HG02973 (cell line): ENCODE results near the gene NMRK1.
A peak's percentile ranks its signal among the peaks of the same experiment; 100 is the strongest.

Experiments used
- ATAC-seq: cut with Tn5 transposase; IDR thresholded peaks from one replicate; pipeline ENCODE4 v1.9.1; 2021; ENCODE audit warnings: moderate library complexity; ENCODE audit not compliant: unreplicated experiment

Gene NMRK1

DNA sequence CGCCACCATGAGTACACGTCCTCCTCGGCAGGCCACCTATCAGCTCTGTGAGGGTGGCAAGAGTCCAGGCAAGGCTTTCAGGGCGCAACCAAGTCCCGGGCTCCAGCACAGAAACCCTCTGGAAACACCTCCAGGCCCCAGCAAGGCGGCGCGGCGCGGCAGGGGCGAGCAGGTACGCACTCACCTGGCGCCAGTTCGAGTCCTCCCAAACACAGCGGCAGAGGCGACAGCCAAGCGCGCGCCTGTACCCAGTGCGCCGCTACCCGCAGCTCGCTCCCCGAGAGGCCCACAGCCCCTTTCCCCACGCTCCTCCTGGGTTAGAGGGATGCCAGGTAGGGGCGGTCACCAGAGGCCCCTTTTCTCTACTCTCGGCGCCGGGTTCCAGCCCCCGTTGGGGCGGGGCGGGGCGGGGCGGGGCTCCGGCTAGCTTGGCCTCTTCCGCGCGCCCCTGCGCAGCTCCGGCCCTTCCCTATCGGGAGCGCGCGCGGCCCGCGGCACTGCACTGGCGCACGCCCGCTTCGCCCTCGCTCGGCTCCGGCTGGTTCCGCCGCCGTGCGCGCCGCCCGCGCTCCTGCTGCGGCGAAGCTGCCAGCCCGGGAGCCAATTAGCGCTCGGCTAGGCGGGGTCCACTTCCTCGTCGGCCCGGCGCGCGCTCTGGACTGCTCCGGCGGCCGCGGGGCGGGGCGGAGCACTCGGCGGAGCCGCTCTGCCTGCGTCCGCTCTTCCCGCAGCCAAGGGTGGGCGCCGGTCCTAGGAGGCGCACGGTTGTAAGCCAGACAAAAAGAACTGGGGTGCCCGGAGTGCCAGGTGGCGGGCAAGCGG is at the start of gene NMRK1, which contains the start of gene OSTF1:
Gene NMRK1 (minus strand): TSS at position 332 of the 822 bp plus-strand sequence. CDS start 5,040 bp downstream, outside the sequence.
Gene OSTF1 (plus strand): TSS at position 691 of the 822 bp plus-strand sequence. CDS start 179 bp downstream, outside the sequence.
- peak; percentile 86 for ATAC-seq

DNA sequence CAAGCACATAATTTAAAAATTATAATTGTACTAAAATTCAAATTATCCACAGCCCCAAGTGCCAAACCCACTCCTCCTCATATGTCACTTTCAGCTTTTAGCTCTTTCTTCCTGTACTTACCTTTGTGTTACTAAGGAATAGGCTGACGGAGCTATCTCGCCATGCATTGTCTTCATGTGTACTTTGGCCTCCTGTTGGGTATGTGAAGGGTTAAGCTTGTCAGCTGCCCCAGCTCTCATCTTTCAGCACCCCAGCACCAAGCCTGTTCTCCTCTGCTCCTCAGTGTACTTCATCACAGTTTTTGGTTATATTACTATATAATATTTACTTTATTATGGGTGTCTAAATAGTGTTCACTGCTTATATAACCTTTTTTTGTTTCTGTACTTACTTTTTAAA is 46.5 kb upstream of the NMRK1 start:
- ATAC-seq: no peak

DNA sequence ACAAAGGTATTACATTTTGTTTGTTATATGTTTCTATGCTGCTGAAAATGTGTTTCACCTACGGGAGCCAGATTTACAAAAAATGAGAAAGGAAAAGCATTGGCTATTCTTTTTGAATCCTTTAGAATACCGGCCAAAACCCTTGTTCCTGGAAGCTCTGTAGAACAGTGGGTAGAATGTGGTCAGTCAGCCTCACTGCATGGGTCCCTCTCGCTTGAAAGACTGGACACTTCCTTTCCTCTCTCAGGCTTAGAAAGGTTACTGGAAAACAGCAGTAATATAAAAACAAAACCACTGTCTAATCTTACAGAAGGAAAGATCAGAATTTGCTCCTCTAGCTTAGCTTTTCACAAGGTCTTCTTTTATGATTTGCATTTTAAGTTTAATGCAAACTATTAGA is 45.4 kb upstream of the NMRK1 start:
- no peak for ATAC-seq

DNA sequence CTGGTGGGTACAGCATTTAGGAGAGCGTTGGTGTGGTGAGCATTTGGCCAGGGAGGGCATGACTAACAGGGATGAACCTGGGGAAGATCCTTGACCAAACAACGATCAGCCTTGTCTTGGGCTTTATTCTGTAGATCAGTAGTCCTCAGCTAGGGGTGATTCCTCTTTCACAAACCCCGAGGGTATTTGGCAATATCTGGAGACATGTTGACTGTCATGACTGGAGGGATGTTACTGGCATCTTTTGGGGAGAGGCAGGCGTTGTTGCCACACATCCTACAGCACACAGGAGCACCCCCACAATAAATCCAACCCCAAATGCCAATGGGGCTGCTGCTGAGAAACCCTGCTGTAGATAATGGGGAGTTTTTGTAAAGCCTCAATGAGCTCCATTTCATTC is 44.3 kb upstream of the NMRK1 start:
- ATAC-seq: no peak

DNA sequence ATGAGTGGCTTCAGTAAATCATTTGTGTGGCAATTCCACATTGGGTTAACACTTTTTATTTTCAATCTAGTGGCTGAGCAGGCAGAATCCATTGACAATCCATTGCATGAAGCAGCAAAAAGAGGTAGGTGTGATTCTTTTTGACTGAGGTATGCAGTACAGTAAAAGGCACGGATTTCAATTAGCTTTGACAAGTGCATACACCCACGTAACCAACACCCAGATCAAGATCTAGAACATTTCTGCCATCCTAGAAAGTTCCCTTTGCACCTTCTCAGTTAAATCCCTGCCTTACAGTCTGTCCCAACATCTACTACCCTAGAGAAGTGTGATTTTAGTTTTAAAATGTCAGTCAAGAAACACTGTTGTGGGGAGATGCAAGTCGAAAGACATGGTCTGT is 43.7 kb upstream of the NMRK1 start:
- no peak for ATAC-seq

DNA sequence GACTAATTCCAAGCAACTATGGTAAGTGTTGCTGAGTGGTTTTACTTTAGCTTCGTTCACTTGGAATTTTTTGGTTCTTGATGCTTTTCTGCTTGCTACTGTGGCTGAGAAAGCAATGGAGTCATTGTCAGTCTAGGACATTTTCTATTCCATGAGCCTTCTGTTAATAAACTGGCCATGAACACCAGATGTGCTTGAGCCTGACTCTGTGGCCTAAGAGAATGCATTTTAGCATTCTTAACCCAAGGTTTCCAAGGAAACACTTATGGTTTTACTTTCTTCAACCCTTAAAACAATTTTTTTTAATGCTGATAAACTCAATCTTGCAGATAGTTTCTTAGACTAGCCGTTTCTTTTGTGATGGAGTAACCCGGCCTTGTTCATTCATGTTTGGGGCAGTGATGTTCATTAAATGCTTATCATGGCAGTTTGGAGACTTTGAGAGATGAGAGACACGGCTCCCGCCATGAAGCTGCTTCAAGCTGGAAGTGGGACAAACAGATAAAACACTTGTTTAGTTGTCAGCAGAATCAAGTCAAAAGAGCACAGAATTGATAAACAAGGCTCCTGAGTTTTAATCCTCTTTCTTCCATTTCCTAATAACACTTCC is 42.8 kb upstream of the NMRK1 start:
- ATAC-seq: no peak

DNA sequence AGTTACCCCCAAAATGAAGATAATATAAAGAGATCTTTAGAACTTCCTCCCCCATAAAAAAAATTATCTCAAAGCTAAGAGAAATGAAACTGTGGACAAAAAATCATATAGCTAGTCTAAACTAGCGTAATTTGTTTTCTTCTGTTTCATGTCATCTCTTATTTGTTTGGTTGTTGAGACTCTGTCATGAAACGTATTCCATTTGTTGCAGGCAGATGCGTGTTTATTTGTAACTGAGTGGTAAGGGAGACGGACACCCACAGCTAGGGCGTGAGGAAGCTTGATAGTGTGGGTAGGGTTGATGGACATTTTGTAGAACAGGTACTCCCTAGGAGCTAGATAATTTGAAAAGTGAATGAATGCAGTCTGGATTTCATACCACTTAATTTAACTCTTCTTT is 42.2 kb upstream of the NMRK1 start:
- no peak for ATAC-seq

DNA sequence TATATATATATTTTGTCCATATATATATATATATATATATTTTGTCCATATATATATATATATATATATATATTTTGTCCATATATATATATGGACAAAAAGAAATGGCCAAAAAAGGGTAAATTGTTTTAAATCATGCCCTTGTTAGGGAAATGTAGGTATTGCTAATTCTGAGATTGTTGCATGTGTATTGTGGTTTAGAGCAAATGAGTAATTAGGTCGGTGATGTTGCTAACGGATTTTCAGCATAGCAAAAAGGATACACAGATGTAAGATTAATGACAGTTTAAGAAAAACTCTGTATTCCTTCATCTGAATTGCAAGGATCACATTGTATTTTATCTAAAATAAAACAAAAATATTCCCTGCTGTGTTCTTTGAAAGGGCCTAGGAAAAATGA is 40.6 kb upstream of the NMRK1 start:
- ATAC-seq: no peak

DNA sequence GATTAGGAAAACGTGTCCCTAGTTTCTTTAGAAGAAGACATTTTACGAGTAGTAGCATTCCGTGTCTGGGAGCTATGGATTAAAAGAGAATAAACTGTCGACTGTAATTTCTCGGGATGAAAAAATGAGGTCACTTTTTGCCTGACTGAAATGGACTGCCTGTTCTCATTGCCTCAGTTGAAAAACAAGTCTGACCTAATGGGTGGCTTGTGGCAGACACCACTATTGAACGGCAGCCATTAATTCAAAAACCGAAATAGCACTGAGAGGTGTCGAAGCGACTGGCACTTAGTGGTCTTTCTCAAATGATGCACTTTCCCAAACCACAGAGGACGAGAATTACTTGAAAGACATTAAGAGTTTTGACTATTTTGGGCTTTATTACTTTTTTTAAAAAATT is 35.7 kb upstream of the NMRK1 start:
- ATAC-seq: no peak

DNA sequence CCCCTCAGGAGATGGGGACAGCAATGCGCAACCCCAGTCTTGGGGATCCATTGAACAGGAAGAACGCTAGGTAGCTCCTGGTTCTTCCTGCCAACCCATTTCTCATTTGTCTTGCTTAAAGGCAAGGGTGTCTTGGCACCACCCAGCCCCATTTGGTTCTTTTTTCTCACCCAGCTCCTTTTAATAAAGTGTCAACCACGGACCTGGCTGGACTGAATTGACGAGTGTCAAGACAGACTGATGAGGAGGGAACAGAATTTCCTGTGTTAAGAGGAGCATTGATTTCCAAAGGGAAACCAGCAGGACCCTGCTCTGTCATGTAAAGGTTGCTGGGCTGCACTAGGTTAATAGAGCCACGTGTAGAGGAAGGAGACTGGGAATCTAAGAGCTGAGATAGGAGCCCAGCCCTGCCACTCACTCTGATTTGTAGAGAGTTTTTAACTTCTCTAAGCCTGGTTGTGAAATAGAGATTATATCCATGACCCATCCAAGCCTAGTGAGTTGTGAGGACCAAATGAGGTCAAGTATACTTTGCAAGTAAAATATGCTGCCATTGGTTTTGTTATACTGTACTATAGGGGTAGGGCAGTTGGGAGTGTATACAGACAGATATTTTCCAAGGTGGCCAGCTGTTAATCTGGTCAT is 34.1 kb upstream of the NMRK1 start:
- no peak for ATAC-seq

DNA sequence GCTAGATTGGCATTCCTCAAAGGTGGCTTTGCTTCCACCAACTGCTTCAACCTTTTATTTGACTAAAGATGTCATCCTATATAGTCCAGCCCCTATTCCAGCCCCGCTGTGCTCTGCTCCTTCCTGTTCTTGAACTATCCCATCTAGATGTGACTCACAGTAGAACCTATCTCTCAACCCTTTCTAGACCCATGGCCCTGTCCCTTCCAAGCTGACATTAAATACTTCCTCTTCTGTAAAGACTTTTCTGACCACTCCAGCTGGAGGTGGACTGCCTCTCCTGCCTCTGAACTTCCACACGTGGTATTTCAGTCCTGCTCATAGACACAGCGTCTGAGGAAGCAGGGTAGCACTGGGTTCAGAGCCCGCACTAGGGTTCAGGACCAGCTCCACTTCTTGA is 32.7 kb upstream of the NMRK1 start:
- ATAC-seq: no peak

DNA sequence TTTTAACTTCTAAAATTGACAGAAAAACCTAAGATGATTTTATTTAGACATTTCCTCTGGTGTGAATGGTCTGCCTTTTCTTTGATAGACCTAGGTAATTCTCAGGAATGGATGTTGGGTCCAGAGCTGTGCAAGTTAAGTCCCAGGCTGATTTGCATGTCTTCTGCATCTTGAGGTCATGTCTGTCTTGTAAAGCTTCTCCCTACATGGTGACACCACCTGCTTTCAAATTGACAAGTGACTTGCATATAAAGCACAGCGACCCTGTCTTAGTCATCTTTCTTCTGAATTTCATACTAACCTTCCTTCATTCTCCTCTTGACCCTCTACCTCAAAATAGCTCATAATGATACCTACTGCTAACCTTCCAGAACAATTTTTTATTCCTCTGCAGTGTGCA is 29.6 kb upstream of the NMRK1 start:
- ATAC-seq: no peak

DNA sequence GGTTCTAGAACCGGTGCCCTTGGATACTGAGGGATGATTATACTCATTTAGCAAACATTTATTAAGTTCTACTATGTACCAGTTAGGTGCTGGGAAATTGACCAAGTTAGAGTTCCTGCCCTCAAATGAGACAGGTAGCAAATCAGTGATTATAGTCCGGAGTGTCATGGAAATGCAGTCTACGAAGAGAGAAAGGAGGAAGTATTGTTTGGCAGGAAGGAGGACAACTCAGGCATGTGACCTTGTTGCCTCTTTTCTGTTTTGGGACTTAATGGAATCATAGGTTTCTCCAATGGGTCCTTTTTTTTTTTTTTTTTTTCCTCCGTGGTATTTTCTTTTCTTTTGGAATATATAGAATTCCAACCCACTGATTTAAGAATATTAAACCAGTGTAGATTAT is 28.4 kb upstream of the NMRK1 start:
- ATAC-seq: no peak

DNA sequence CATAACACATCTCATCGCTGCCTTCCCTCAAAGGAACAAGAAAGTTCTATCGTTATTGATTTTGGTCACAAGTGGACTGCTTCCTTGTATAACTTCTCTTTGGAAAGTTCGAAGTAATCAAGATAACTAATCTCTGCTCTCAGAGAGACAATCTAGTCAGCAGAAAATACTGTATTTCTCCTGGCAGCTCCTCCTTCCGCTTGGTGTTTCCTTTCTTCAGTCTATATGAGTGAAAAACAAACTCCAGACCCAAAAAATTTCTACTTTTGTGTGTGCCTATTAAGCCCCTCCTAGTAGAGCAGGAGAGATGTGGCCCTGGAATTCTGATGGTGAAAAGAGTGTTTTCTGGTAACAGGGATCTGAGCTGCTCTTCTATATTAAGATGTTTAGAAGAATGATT is 24.8 kb upstream of the NMRK1 start:
- no peak for ATAC-seq

DNA sequence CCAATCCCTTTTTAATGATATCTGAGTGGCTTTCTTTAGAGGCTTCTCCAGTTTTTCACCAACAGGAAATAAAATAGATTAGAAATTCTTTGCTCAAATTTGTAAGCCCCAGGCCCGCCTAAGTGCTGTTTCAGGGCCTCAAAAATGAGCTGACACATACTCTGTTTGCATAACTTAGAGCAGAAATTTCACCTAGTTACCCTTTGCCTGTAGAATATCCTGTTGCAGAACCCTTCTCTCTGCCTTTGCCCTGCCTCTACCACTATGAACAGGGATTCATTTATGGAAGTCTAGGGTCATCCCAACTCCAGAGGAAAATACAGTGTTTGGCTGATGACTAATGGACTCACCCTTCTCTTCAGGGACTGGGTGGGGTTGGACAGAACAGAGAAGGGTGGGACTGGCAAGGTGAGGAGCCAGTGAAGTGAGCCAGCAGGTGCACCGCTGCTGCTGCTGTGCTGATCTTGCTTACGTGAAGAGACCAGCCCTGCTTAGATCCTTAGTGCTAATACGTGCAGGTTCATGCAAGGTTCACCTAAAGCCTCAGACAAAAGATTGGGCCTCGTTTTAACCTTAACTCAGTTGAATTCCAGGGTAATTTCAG is 23.2 kb upstream of the NMRK1 start:
- no peak for ATAC-seq

DNA sequence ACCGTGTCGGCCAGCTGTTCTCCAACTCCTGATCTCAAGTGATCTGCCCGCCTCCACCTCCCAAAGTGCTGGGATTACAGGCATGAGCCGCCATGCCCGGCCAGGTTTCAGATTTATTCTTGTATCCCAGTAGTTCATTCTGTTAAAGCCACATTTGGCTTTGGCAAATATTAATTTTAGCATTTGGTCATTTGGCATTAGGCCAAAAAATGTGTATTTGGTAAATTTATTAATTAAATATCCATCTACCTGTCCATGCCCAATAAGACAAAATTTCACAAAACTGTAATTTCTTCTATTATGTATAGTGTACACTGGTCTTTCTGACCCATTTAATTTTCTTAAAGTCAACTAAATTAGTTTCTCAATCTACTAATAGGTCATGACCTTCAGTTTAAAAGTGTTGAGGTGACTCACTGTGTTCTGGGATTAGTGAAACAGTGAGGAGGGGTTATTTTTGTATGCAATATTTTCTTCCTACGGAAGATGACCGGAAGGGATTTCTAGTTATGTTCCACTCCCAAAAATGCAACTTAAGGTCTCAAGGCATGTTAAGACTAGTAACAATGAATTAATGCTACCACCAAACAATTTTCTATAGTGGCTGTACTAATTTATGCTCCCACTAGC is 21.4 kb upstream of the NMRK1 start:
- ATAC-seq: no peak

DNA sequence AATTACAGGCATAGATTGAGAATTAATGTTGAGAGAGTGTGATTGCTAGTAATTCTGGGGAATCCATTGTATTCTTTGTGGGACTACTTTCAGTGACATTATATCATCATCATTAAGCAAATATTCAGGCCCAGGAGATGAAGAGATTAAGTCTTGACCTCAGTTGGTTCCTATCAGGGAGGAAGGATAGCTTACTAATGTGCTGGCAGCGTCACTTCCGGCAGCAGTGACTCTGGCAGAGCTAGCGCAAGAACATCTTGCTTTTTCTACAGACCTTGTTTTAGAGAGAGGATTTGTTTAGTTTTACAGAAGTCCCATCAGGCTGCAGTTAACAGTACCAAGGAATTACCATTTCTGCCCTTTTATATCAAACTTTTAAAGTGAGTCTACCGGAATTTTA is 20.6 kb upstream of the NMRK1 start:
- ATAC-seq: no peak

DNA sequence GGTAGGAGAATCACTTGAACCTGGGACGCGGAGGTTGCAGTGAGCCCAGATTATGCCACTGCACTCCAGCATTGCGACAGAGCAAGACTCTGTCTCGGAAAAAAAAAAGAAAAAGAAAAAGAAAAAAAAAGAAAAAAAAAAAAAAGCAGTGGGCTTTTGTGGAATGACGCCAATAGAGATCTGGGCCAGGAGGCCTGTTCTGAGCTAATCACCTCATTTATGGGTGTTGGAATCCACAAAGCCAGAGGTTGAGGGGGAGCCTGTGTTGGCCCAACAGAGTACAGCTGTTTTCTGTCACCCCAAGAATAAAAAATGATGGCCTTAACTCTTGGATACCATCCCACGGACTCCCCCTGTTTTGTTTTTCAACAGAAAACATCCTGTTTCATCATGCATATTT is 18.9 kb upstream of the NMRK1 start:
- ATAC-seq: no peak

DNA sequence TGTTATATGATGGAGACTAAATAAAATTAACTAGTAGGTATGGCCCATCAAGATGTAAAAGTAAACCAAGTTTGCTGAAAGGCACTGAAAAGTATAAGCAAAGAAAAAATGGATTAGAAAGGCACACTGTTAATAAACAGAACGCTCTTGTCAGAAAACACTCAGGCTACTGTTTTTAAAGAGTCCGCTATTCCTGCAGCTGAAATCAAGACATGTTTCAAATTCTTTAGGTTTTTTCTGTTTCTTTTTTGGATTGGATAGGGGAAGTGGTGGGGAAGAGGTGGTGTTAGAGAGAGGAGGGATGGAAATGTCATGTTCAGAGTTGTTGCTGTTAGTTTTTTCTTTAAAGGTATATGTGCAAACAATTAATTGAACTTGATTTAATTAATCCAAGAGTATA is 17.9 kb upstream of the NMRK1 start:
- no peak for ATAC-seq

DNA sequence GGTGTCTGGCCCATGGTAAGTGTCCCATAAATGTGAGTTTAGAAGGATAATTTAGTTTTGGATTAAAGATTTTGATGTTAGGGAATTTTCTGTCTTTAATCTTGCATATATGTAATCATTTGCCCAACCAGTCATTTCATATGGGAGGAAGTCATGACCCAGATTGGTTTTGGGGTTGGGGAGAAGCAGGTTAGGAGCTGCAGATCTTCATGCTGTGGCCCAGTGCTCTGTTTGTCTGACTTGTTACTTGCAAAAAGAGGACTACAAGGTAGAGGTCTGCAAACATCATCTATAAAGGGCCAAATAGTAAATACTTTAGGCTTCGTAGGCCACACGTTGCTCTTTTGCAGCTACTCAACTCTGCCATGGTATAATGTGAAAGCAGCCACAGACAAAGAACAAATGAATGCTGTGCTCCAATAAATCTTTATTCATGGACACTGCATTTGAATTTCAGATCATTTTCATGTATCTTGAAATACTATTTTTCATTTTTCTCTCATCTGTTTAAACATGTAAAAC is 17.1 kb upstream of the NMRK1 start:
- no peak for ATAC-seq

DNA sequence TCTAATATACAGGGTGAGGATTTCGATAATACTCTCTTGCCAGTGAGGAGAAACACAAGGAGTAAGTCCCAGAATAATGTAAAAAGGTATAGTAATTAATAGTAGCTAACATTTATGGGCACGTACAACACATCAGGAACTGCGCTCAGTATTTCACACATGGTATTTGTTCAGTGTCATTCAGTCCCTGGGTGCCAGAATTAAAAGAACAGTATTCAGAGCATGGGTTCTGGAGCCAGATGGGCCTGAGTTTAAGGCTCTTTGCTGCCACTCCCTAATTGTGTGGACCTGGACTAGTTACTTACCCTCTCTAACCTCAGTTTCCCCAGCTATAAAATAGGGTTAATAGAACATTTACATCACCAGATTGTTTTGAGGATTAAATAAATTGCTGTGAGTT is 16.7 kb upstream of the NMRK1 start:
- no peak for ATAC-seq
